Vagina (tissue), 2 donors: Measurements from ENCODE around the gene THEM5.

Experiments
- POLR2A ChIP-seq, 2 donors: fragments of 450-650 bp; IDR thresholded peaks; one replicate each; pipeline ENCODE4 v1.6.1; 2017; ENCODE audit warnings: antibody characterized with exemption in 2 of 2, mild to moderate bottlenecking in 2 of 2, moderate library complexity in 2 of 2
- TF ChIP-seq, protein P1 (sequence below), 3 experiments: fragments of 450-650 bp in 2 of 3; fragments of 200-600 bp in 1 of 3; sonication (generic) in 1 of 3; IDR thresholded peaks; one replicate each; pipeline ENCODE4 v1.5.1; 2017 to 2019; ENCODE audit warnings: antibody characterized with exemption in 3 of 3, mild to moderate bottlenecking in 2 of 3, moderate library complexity in 2 of 3

DNA sequence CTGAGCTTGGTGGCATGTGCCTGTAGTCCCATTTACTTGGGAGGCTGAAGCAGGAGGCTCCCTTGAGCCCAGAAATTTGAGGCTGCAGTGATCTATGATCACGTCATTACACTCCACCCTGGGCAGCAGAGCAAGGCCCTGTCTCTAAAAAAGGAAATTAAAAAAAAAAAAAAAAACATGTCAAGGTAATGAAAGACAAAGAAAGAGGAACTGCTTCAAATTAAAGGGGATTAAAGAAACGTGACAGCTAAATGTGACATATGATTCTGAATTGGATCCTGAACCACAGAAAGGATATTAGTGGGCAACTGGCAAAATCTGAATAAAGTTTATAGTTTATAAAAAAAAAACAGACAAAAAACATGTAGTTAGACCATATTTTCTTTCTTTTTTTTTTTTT, 10.1 kb downstream of the THEM5 start:
- TF ChIP-seq, protein P1, sequence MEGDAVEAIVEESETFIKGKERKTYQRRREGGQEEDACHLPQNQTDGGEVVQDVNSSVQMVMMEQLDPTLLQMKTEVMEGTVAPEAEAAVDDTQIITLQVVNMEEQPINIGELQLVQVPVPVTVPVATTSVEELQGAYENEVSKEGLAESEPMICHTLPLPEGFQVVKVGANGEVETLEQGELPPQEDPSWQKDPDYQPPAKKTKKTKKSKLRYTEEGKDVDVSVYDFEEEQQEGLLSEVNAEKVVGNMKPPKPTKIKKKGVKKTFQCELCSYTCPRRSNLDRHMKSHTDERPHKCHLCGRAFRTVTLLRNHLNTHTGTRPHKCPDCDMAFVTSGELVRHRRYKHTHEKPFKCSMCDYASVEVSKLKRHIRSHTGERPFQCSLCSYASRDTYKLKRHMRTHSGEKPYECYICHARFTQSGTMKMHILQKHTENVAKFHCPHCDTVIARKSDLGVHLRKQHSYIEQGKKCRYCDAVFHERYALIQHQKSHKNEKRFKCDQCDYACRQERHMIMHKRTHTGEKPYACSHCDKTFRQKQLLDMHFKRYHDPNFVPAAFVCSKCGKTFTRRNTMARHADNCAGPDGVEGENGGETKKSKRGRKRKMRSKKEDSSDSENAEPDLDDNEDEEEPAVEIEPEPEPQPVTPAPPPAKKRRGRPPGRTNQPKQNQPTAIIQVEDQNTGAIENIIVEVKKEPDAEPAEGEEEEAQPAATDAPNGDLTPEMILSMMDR (IDR thresholded peaks at IDR 0.05) = no peak
- TF ChIP-seq POLR2A (IDR thresholded peaks at IDR 0.05) = no peak
